Activated CD4-positive, alpha-beta memory T cell treated with anti-CD3 and anti-CD28 coated beads, Interleukin-2, amount 10 ng/mL, durations not matched to agents 7 days and 5 days (primary cell): Measurements from ENCODE around the gene C5orf58. TPM values are rescaled to one million over a fixed set of nuclear protein-coding genes. Genes with fewer than 3 reads are reported as not detected.

Source experiments
- CTCF ChIA-PET: fragments of 350-600 bp; sonication (Branson Sonifier 250); formaldehyde crosslinking; loops from one replicate; lab custom pipeline; 2021; ENCODE audit warnings: antibody characterized with exemption, inconsistent platforms; lab: Charles Lee
- POLR2A ChIA-PET: fragments of 350-600 bp; sonication (Branson Sonifier 250); formaldehyde crosslinking; loops from one replicate; lab custom pipeline; 2021; ENCODE audit warnings: antibody characterized with exemption; lab: Charles Lee
- DNase-seq: peaks from one replicate; pipeline ENCODE4 v3.0.0-alpha.2; 2020
- H3K27ac Mint-ChIP-seq: one replicate; pipeline ENCODE4 v1.8.0; 2021; ENCODE audit warnings: mild to moderate bottlenecking, mixed read lengths
- H3K27me3 Mint-ChIP-seq: one replicate; pipeline ENCODE4 v1.8.0; 2021; ENCODE audit warnings: mixed read lengths
- H3K36me3 Mint-ChIP-seq: one replicate; pipeline ENCODE4 v1.8.0; 2021; ENCODE audit warnings: low read depth, mixed read lengths
- H3K4me1 Mint-ChIP-seq: one replicate; pipeline ENCODE4 v1.8.0; 2021; ENCODE audit warnings: mixed read lengths
- H3K4me3 Mint-ChIP-seq: one replicate; pipeline ENCODE4 v1.8.0; 2021; ENCODE audit warnings: mild to moderate bottlenecking, mixed read lengths
- H3K9me3 Mint-ChIP-seq: one replicate; pipeline ENCODE4 v1.8.0; 2021; ENCODE audit warnings: mixed read lengths
- total RNA-seq, 2 experiments: library from RNA; stranded (reverse); gene quantifications; one replicate each; pipeline ENCODE4 v1.2.3, GENCODE V29; 2021

The C5orf58 gene
- total RNA-seq, 2 experiments from 2014 or later, result not detected

GRCh38 chr5:170265522-170265921, 32.7 kb downstream of the C5orf58 start:
- POLR2A ChIA-PET, result interaction anchor here (1.5 to 26.6 kb wide), 7 partner anchors 9 to 71 kb away, joined by 5 to 1149 read pairs (median 10); partner anchors contain the start of gene LCP2

GRCh38 chr5:170266570-170267381, 34.0 kb downstream of the C5orf58 start:
- Mint-ChIP-seq H3K4me3 (peak overlapping the region; percentile 52), H3K27me3 (no peaks in the 10 kb centered on the region), H3K9me3 (no peaks in the 10 kb centered on the region), H3K27ac (peak overlapping the region; percentile 90), H3K4me1 (peaks cover 93% of the 10 kb centered on the region), H3K36me3 (peaks cover 91% of the 10 kb centered on the region)
- ChIA-PET POLR2A (interaction anchor here (0.8 to 26.6 kb wide), 14 partner anchors 9 to 239 kb away, joined by 3 to 1149 read pairs (median 7); partner anchors contain the start of gene LCP2), CTCF (interaction anchor here (0.7 to 15.1 kb wide), 19 partner anchors 8 to 144 kb away, joined by 3 to 371 read pairs (median 10); partner anchors contain the start of gene LCP2)
- peak; percentile 59 for DNase-seq

More at GRCh38 chr5:170265522-170265921, 32.7 kb downstream of the C5orf58 start:
- peak overlapping the region; percentile 5 for H3K27ac Mint-ChIP-seq
- no peaks in the 10 kb centered on the region for H3K27me3 Mint-ChIP-seq
- CTCF ChIA-PET, result interaction anchor here (0.8 to 15.1 kb wide), 11 partner anchors 9 to 74 kb away, joined by 3 to 371 read pairs (median 17); partner anchors contain the start of gene LCP2
- no peaks in the 10 kb centered on the region for H3K9me3 Mint-ChIP-seq
- no peak for DNase-seq
- H3K4me3 Mint-ChIP-seq, result no peak overlapping the region
- peaks cover 90% of the 10 kb centered on the region for H3K36me3 Mint-ChIP-seq
- H3K4me1 Mint-ChIP-seq, result peaks cover 90% of the 10 kb centered on the region

- Mint-ChIP-seq H3K27ac (peak overlapping the region; percentile 90), H3K9me3 (no peaks in the 10 kb centered on the region), H3K4me1 (peaks cover 91% of the 10 kb centered on the region), H3K36me3 (peaks cover 90% of the 10 kb centered on the region), H3K27me3 (no peaks in the 10 kb centered on the region), H3K4me3 (peak overlapping the region; percentile 52)
- CTCF ChIA-PET, result interaction anchor here (0.7 to 15.1 kb wide), 17 partner anchors 9 to 143 kb away, joined by 3 to 371 read pairs (median 10); partner anchors contain the start of gene LCP2
- peak; percentile 84 for DNase-seq
- POLR2A ChIA-PET, result interaction anchor here (1.1 to 26.6 kb wide), 10 partner anchors 9 to 238 kb away, joined by 3 to 1149 read pairs (median 9); partner anchors contain the start of gene LCP2
Measured at GRCh38 chr5:170267431-170268152, 34.8 kb downstream of the C5orf58 start.

- POLR2A ChIA-PET, result interaction anchor here (1.1 to 26.6 kb wide), 6 partner anchors 9 to 73 kb away, joined by 4 to 1149 read pairs (median 12); partner anchors contain the start of gene LCP2
- no peak for DNase-seq
- no peaks in the 10 kb centered on the region for H3K9me3 Mint-ChIP-seq
- H3K4me1 Mint-ChIP-seq, result peaks cover 91% of the 10 kb centered on the region
- peak overlapping the region; percentile 5 for H3K4me3 Mint-ChIP-seq
- peaks cover 90% of the 10 kb centered on the region for H3K36me3 Mint-ChIP-seq
- H3K27ac Mint-ChIP-seq, result peak overlapping the region; percentile 90
- H3K27me3 Mint-ChIP-seq, result no peaks in the 10 kb centered on the region
- CTCF ChIA-PET, result interaction anchor here (1.0 to 15.1 kb wide), 14 partner anchors 10 to 153 kb away, joined by 3 to 371 read pairs (median 9); partner anchors contain the start of gene LCP2
Measured at GRCh38 chr5:170268153-170268689, 35.4 kb downstream of the C5orf58 start.

- CTCF ChIA-PET, result interaction anchor here (1.0 to 15.1 kb wide), 12 partner anchors 9 to 153 kb away, joined by 3 to 371 read pairs (median 9); partner anchors contain the start of gene LCP2
- POLR2A ChIA-PET, result interaction anchor here (1.0 to 26.6 kb wide), 7 partner anchors 9 to 72 kb away, joined by 3 to 1149 read pairs (median 7); partner anchors contain the start of gene LCP2
- Mint-ChIP-seq H3K27me3 (no peaks in the 10 kb centered on the region), H3K9me3 (no peaks in the 10 kb centered on the region), H3K4me3 (peak overlapping the region; percentile 5), H3K4me1 (peaks cover 90% of the 10 kb centered on the region), H3K36me3 (peaks cover 89% of the 10 kb centered on the region), H3K27ac (peak overlapping the region; percentile 85)
- DNase-seq, result no peak
Measured at GRCh38 chr5:170268884-170269283, 36.1 kb downstream of the C5orf58 start.

- ChIA-PET POLR2A (interaction anchor here (1.0 to 26.6 kb wide), 7 partner anchors 10 to 72 kb away, joined by 3 to 1149 read pairs (median 7); partner anchors contain the start of gene LCP2), CTCF (interaction anchor here (1.3 to 15.1 kb wide), 8 partner anchors 8 to 152 kb away, joined by 3 to 371 read pairs (median 36); partner anchors contain the start of gene LCP2)
- peaks cover 92% of the 10 kb centered on the region for H3K4me1 Mint-ChIP-seq
- H3K36me3 Mint-ChIP-seq, result peaks cover 90% of the 10 kb centered on the region
- peak overlapping the region; percentile 46 for H3K4me3 Mint-ChIP-seq
- peak overlapping the region; percentile 85 for H3K27ac Mint-ChIP-seq
- no peaks in the 10 kb centered on the region for H3K9me3 Mint-ChIP-seq
- DNase-seq, result peak; percentile 71
- H3K27me3 Mint-ChIP-seq, result no peaks in the 10 kb centered on the region
Measured at GRCh38 chr5:170269579-170269978, 36.8 kb downstream of the C5orf58 start.

- peak overlapping the region; percentile 9 for H3K4me3 Mint-ChIP-seq
- H3K9me3 Mint-ChIP-seq, result no peaks in the 10 kb centered on the region
- H3K27me3 Mint-ChIP-seq, result no peaks in the 10 kb centered on the region
- no peak for DNase-seq
- CTCF ChIA-PET, result interaction anchor here (1.1 to 15.1 kb wide), 5 partner anchors 7 to 68 kb away, joined by 3 to 371 read pairs (median 8); partner anchors contain the start of gene LCP2
- POLR2A ChIA-PET, result interaction anchor here (1.6 to 26.6 kb wide), 3 partner anchors 9 to 62 kb away, joined by 7 to 1149 read pairs (median 290); partner anchors contain the start of gene LCP2
- H3K27ac Mint-ChIP-seq, result peak overlapping the region; percentile 85
- H3K36me3 Mint-ChIP-seq, result peaks cover 95% of the 10 kb centered on the region
- H3K4me1 Mint-ChIP-seq, result peaks cover 95% of the 10 kb centered on the region
Measured at GRCh38 chr5:170270293-170271069, 37.7 kb downstream of the C5orf58 start.

- POLR2A ChIA-PET, result interaction anchor here (1.0 to 35.1 kb wide), 8 partner anchors 3 to 691 kb away, joined by 3 to 1149 read pairs (median 44); partner anchors contain the start of genes LCP2 and SPDL1
- Mint-ChIP-seq H3K27me3 (no peaks in the 10 kb centered on the region), H3K4me1 (peaks cover 93% of the 10 kb centered on the region), H3K4me3 (peak overlapping the region; percentile 61), H3K9me3 (no peaks in the 10 kb centered on the region), H3K27ac (peak overlapping the region; percentile 93), H3K36me3 (peaks cover 84% of the 10 kb centered on the region)
- DNase-seq, result peak; percentile 68
- CTCF ChIA-PET, result interaction anchor here (1.1 to 15.1 kb wide), 12 partner anchors 8 to 147 kb away, joined by 3 to 371 read pairs (median 10); partner anchors contain the start of gene LCP2
Measured at GRCh38 chr5:170273968-170274710, 41.4 kb downstream of the C5orf58 start.

- Mint-ChIP-seq H3K4me1 (peaks cover 94% of the 10 kb centered on the region), H3K27ac (peak overlapping the region; percentile 93), H3K4me3 (peak overlapping the region; percentile 64), H3K27me3 (no peaks in the 10 kb centered on the region), H3K36me3 (peaks cover 84% of the 10 kb centered on the region), H3K9me3 (no peaks in the 10 kb centered on the region)
- ChIA-PET CTCF (interaction anchor here (0.8 to 15.1 kb wide), 9 partner anchors 7 to 146 kb away, joined by 3 to 371 read pairs (median 11); partner anchors contain the start of gene LCP2), POLR2A (interaction anchor here (0.7 to 35.1 kb wide), 7 partner anchors 2 to 64 kb away, joined by 3 to 1149 read pairs (median 62); partner anchors contain the start of gene LCP2)
- DNase-seq, result peak; percentile 39
Measured at GRCh38 chr5:170275376-170275994, 42.7 kb downstream of the C5orf58 start.

- Mint-ChIP-seq H3K27me3 (no peaks in the 10 kb centered on the region), H3K36me3 (peaks cover 82% of the 10 kb centered on the region), H3K9me3 (no peaks in the 10 kb centered on the region), H3K27ac (peak overlapping the region; percentile 93), H3K4me3 (peak overlapping the region; percentile 64), H3K4me1 (peaks cover 94% of the 10 kb centered on the region)
- ChIA-PET POLR2A (interaction anchor here (2.9 to 35.1 kb wide), 6 partner anchors 1 to 63 kb away, joined by 11 to 1149 read pairs (median 176); partner anchors contain the start of gene LCP2), CTCF (interaction anchor here (0.6 to 15.1 kb wide), 8 partner anchors 8 to 145 kb away, joined by 3 to 371 read pairs (median 34); partner anchors contain the start of gene LCP2)
- no peak for DNase-seq
Measured at GRCh38 chr5:170276140-170276539, 43.4 kb downstream of the C5orf58 start.
